T-helper 2 cell (primary cell): Measurements from ENCODE around the gene PRTFDC1.

Experiments
- DNase-seq, 5 experiments: peaks; one replicate each; pipeline versions ENCODE4 v3.0.0 to v3.0.0-alpha.2; 2012 to 2022

The PRTFDC1 gene

GRCh38 chr10:24901686-24902399, 50.6 kb downstream of the PRTFDC1 start:
- DNase-seq = no peak

GRCh38 chr10:24900888-24901685, 51.3 kb downstream of the PRTFDC1 start:
- no peak for DNase-seq

DNA sequence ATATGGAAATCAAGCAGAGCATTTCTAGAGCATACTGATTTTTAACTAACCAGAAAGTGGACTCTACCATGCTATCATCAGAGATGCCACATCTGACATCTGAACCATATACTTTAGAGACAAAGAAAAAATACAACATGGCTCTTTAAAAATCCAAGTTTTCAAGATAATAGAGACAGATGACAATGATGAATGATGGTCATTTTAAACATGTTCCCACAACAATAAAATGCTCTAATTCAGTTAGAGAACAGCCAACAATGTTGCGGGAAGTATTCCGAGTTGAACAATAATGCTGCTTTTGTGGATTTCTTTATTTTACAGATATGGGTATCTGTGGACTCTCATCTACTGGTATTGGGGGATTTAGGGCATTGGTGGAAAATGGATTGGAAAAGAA, 52.8 kb downstream of the PRTFDC1 start:
- DNase-seq = no peak

- no peak for DNase-seq
These were observed 53.9 kb downstream of the PRTFDC1 start for GRCh38 chr10:24898501-24898900.

GRCh38 chr10:24897326-24897926, 55.0 kb downstream of the PRTFDC1 start:
- peak in 1 of 5 experiments; percentile 22 for DNase-seq

DNA sequence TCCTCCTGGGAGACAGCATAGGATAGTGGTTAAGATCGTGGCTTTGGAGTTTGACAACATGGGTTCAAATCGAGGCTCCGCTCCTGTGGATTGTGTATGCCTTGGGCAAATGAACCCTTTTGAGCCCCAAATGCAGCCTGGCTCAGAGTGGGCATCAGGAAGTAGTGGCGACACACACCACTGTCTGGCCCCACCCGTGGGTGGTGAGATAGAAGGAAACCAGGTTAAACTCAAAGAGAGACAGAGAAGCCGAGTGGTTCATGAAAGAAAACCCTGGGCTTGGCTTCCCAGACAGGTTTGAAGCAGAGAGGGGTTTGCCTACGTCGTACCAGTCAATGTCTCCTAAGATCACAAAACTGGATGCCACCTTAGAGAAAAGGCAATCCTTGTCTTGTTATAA, 57.7 kb downstream of the PRTFDC1 start:
- peak in 1 of 5 experiments; percentile 63 for DNase-seq

- peak in 1 of 5 experiments; percentile 9 for DNase-seq
These were observed 58.1 kb downstream of the PRTFDC1 start for GRCh38 chr10:24894309-24894708.

DNA sequence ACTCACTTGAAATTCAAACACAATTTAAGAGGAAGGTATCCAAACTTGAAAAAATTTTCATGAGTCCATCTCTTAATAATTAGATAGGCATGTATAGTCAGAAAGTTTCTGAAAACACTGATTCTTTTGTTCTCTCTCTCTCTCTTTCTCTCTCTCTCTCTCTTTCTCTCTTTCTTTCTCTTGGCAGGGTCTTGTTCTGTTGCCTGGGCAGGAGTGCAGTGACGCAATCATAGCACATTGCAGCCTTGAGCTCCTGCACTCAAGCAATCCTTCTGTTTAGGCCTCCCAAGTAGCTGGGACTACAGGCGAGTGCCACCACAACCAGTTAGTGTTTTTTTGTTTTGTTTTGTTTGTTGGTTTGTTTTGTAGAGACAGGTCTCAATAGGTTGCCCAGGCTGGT, 59.3 kb downstream of the PRTFDC1 start:
- DNase-seq = no peak

GRCh38 chr10:24891823-24892222, 60.6 kb downstream of the PRTFDC1 start:
- no peak for DNase-seq

DNA sequence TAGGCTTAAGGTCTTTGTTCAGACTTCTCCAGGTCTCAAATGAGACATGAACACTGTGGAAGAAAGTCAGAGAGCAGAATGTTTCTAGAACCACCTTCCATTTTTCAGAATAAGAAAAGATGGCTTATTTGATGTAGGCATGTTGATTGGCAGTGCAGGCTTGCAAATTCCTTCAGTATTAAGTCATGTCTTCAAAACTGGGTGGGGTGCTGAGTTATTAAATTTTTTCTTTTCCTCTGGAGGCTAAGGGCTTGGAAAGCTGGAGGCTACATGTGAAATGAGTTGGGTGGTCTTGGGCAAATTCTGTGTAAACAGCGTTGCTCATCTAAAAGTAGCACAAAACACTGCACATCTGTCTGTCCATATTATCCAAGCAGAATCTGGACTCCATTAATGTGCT, 62.8 kb downstream of the PRTFDC1 start:
- DNase-seq = no peak

DNA sequence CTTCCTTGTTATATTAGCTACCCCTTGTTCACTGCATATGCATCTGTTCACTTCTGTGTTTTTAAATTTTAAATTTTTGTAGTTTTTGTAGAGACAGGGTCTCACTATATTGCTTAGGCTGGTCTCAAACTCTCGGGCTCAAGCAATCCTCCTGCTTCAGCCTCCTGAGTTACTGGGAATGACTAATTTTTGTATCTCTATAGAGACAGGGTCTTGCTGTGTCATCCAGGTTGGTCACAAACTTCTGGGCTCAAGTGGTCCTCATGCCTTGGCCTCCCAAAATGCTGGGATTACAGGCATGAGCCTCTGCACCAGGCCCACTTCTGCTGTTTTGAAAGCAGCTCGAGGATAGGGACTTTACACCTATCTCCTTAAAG, 64.6 kb downstream of the PRTFDC1 start:
- DNase-seq = no peak

GRCh38 chr10:24886290-24886680, 66.1 kb downstream of the PRTFDC1 start:
- DNase-seq = no peak

- DNase-seq = no peak
These were observed 66.7 kb downstream of the PRTFDC1 start for GRCh38 chr10:24885551-24886289.

GRCh38 chr10:24884793-24885192, 67.6 kb downstream of the PRTFDC1 start:
- DNase-seq = no peak

GRCh38 chr10:24884316-24884715, 68.1 kb downstream of the PRTFDC1 start:
- DNase-seq = no peak

GRCh38 chr10:24883176-24883575, 69.2 kb downstream of the PRTFDC1 start:
- DNase-seq = no peak

DNA sequence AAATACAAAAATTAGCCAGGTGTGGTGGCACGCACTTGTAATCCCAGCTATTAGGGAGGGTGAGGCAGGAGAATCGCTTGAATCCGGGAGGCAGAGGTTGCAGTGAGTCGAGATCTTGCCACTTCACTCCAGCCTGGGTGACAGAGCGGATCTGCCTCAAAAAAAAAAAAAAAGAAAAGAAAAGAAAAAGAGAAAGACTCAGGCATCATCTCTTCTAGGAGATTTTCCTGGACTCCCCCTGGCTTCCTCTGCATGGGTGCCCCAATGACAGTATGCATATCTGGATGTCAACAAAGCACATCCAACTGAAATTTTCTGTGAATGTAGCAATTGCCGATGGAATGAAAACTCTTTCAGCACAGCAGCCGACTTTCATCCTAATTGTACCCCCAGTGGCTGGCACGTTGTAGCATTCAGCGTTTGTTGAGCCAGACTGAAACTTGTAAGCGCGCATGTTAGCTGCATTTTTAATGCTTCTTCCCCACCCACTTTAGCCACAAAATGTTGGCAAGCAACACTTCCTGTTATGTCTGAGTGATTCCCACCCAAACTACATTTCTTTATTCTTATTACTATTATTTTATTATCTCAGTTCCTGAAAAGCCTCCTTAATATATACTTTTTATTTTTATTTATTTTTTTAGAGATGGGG, 70.2 kb downstream of the PRTFDC1 start:
- DNase-seq = peak in 3 of 5 experiments; percentile 8 to 85 (median 60)

DNA sequence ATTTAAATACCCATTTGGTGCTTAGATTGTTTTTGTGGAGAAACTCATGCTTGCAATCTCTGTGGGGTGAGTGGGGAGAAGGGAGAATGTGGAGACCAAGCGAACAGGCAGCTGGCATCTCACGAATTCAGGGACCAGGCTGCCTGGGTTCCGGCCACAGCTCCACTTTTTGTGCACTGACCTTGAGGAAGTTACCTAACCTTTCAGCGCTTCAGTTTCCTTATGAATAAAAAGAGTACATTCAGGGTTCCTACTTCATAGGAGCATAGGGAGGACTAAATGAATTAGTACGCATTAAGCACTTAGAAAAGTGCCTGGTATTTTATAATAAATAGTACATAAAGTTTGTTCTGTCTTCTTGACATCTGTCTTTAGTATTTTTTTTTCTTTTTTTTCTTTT, 72.5 kb downstream of the PRTFDC1 start:
- no peak for DNase-seq

DNA sequence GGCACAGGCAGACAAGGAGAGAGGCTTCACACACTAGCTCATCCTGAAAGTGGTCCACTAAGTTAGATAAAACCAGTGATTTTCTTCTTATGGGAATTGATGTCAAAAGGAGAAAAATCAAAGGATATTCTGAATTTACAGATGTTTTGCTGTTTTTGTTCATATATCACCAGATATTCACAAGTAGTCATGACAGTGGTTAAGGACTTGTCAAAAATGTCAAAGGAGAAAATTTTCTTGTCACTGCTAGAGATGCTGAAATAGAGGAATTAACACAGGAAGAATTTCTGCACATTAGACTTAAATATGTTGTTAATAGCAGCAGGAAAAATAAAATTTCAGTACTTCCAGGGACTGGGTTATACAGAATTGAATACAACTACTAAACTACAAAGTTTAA, 78.3 kb downstream of the PRTFDC1 start:
- no peak for DNase-seq

DNA sequence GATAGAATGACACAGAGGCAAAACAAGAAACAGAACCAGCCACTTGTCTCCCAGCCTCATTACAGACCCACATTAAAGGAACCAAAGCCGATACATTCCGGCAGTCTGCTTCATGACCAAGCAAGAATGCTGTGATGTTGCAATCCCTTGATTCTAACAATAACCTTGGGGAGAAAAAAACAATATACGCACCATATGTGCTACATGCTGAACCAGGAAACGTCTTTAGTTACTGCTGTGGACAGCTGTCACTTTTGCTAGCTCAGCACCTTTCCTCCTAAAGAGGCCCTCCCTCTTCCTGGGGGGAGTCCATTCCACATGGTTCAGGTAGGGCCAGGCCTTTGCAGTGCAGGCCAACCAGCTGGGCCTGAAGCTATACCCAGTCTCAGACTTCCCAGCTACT, 79.1 kb downstream of the PRTFDC1 start:
- DNase-seq = no peak

GRCh38 chr10:24872790-24873182, 79.6 kb downstream of the PRTFDC1 start:
- no peak for DNase-seq

GRCh38 chr10:24872049-24872789, 80.2 kb downstream of the PRTFDC1 start:
- no peak for DNase-seq
